ENCODE results near the gene TTYH3.

- TF ChIP-seq EZH2 (IDR thresholded peaks at IDR 0.05; ENCODE audit: low read length, missing control alignments) (no peak), CTCF (conservative IDR thresholded peaks at IDR 0.05 in 1 of 2, IDR thresholded peaks at IDR 0.05 in 1 of 2; ENCODE audit: low read depth in 1 of 2, low read length in 2 of 2) (no peak)
Measured at GRCh38 chr7:2606539-2606936, 25.2 kb upstream of the TTYH3 start.

Measured in fibroblast of lung (primary cell).